Endometrial microvascular endothelial cells (primary cell): ENCODE measurements around the gene CACNA1B. TPM values are rescaled to one million over a fixed set of nuclear protein-coding genes. Genes with fewer than 3 reads are reported as not detected.

ENCODE experiments used
- in situ Hi-C: cut with HindIII; loops from 2 replicates; pipeline ENCODE4 v1.10.0; 2017; ENCODE audit warnings: low sequenced_read_pairs, low pct_unique_long_range_greater_than_20kb; ENCODE audit errors: inconsistent ontology term
- total RNA-seq: library from RNA; depleted of rRNA; stranded (reverse); fragments of >200 nt; gene quantifications from one replicate; pipeline ENCODE4 v1.2.3, GENCODE V29; 2015; ENCODE audit errors: inconsistent ontology term

Gene CACNA1B
- total RNA-seq, 1 donor from 2014 or later: not detected

- in situ Hi-C loops: no loop called here
These were observed 76.3 kb downstream of the CACNA1B start for GRCh38 chr9:137953683-137954438.

- in situ Hi-C loops: no loop called here
These were observed 77.6 kb downstream of the CACNA1B start for GRCh38 chr9:137955224-137955570.

GRCh38 chr9:137955586-137955985, 78.0 kb downstream of the CACNA1B start:
- in situ Hi-C loops: no loop called here

GRCh38 chr9:137956039-137956438, 78.5 kb downstream of the CACNA1B start:
- in situ Hi-C loops: no loop called here

GRCh38 chr9:137956688-137957385, 79.3 kb downstream of the CACNA1B start:
- in situ Hi-C loops: no loop called here

GRCh38 chr9:137959641-137960411, 82.2 kb downstream of the CACNA1B start:
- in situ Hi-C loops: no loop called here

GRCh38 chr9:137960496-137960895, 82.9 kb downstream of the CACNA1B start:
- in situ Hi-C loops: no loop called here

GRCh38 chr9:137963525-137963924, 85.9 kb downstream of the CACNA1B start:
- in situ Hi-C loops: no loop called here

- in situ Hi-C loops: no loop called here
These were observed 87.7 kb downstream of the CACNA1B start for GRCh38 chr9:137965177-137965795.

- in situ Hi-C loops: no loop called here
These were observed 89.8 kb downstream of the CACNA1B start for GRCh38 chr9:137967280-137967953.

- in situ Hi-C loops: no loop called here
These were observed 90.7 kb downstream of the CACNA1B start for GRCh38 chr9:137968235-137968634.

- in situ Hi-C loops: no loop called here
These were observed 91.4 kb downstream of the CACNA1B start for GRCh38 chr9:137969008-137969407.

GRCh38 chr9:137969685-137970084, 92.1 kb downstream of the CACNA1B start:
- in situ Hi-C loops: no loop called here

- in situ Hi-C loops: no loop called here
These were observed 92.5 kb downstream of the CACNA1B start for GRCh38 chr9:137970098-137970497.

GRCh38 chr9:137970686-137971476, 93.3 kb downstream of the CACNA1B start:
- in situ Hi-C loops: no loop called here

- in situ Hi-C loops: no loop called here
These were observed 94.0 kb downstream of the CACNA1B start for GRCh38 chr9:137971477-137972138.

- in situ Hi-C loops: no loop called here
These were observed 94.9 kb downstream of the CACNA1B start for GRCh38 chr9:137972355-137972987.
